ENCODE measurements around the gene SORBS1.

DNA sequence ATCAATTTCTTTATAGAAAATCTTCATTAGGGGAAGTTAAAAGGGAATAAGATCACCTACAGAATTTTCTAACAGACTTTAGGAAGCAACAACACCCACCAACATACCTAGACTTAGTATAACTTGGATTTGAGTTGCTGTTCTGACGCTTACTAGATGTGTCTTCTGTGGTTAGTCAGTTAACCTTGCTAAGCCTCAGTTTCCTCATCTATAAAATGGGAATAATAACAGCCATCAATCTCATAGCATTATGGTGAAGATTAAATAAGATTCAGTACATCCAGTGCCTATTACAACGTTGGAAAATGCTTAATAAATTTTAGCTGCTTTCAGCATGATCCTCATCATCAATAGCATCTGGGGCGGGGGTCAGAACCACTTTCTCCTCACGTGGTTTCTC, 106.2 kb downstream of the SORBS1 start:
- TF ChIP-seq ZFP3 (CRISPR knock-in tag; IDR thresholded peaks at IDR 0.05) (no peak), ARNTL (CRISPR knock-in tag; IDR thresholded peaks at IDR 0.05; ENCODE audit: borderline replicate concordance, low read depth) (no peak), ZFP30 (CRISPR knock-in tag; IDR thresholded peaks at IDR 0.05) (no peak), ISL1 (CRISPR knock-in tag; IDR thresholded peaks at IDR 0.05) (no peak), ESRRG (CRISPR knock-in tag; IDR thresholded peaks at IDR 0.05) (no peak), ZNF8 (CRISPR knock-in tag; IDR thresholded peaks at IDR 0.05) (no peak), ZC3H10 (CRISPR knock-in tag; IDR thresholded peaks at IDR 0.05) (no peak)
- TF ChIP-seq, protein P1, sequence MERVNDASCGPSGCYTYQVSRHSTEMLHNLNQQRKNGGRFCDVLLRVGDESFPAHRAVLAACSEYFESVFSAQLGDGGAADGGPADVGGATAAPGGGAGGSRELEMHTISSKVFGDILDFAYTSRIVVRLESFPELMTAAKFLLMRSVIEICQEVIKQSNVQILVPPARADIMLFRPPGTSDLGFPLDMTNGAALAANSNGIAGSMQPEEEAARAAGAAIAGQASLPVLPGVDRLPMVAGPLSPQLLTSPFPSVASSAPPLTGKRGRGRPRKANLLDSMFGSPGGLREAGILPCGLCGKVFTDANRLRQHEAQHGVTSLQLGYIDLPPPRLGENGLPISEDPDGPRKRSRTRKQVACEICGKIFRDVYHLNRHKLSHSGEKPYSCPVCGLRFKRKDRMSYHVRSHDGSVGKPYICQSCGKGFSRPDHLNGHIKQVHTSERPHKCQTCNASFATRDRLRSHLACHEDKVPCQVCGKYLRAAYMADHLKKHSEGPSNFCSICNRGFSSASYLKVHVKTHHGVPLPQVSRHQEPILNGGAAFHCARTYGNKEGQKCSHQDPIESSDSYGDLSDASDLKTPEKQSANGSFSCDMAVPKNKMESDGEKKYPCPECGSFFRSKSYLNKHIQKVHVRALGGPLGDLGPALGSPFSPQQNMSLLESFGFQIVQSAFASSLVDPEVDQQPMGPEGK (CRISPR knock-in tag; IDR thresholded peaks at IDR 0.05; ENCODE audit: borderline replicate concordance): no peak

Measured in SK-N-SH treated with all-trans-retinoic acid at 6 μM for 48 hours (cell line).